ENCODE data around the gene CDH4. TPM values are rescaled to one million over a fixed set of nuclear protein-coding genes. Genes with fewer than 3 reads are reported as not detected.

CDH4 gene
- total and polyA plus RNA-seq, 2 of the 8 experiments (the other 6 are each of a cell fraction or from before 2014, with no cell fraction given): 4.3 to 7.9 TPM

DNA sequence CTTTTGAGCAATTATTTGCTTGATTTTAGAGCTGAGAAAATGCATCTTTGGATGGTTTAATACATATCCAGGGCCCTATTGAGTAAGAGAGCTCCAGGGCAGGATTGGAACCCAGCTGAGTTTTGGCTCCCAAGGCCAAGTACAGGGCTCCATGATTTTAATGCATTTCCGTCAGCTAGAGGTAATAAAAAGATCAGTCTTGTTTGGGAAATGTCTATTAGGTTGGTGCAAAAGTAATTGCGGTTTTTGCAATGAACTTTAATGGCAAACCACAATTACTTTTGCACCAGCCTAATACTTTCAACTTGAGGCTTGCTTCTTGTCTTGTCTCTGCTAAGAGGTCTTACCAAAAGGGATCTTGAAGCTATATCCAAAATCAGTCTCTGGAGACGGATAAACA, 29.4 kb upstream of the CDH4 start:
- Histone ChIP-seq H2AFZ (ENCODE audit: low read length) (no peak overlapping the region), H3K27ac (ENCODE audit: low read depth, low read length) (no peak overlapping the region), H3K4me2 (ENCODE audit: insufficient read depth in 1 of 2, low read depth in 2 of 2, low read length in 2 of 2) (no peak overlapping the region), H3K4me3 (ENCODE audit: extremely low read depth in 1 of 4, insufficient read depth in 2 of 4, low read depth in 3 of 4, low read length in 4 of 4) (no peak overlapping the region), H2BK5ac (ENCODE audit: low read depth, low read length) (no peak overlapping the region), H3K23ac (ENCODE audit: insufficient read length) (no peak overlapping the region), H3K56ac (replicated peaks; ENCODE audit: insufficient read length, low read depth, low read length) (no peak overlapping the region), H3K4ac (replicated peaks; ENCODE audit: insufficient read length, low read depth, low read length) (no peak overlapping the region), H2BK20ac (ENCODE audit: low read length) (no peak overlapping the region), H4K8ac (ENCODE audit: extremely low read depth, insufficient read depth, low read length) (no peak overlapping the region), H3K36me3 (ENCODE audit: control insufficient read depth in 2 of 4, insufficient read depth in 4 of 4, low read length in 3 of 4) (no peaks in the 10 kb centered on the region), H3K18ac (ENCODE audit: extremely low read depth, low read length) (no peak overlapping the region), H2AK5ac (ENCODE audit: low read depth, low read length) (no peak overlapping the region), H2BK12ac (ENCODE audit: low read depth, low read length) (no peak overlapping the region), H4K20me1 (replicated peaks in 1 of 2; ENCODE audit: control insufficient read depth in 1 of 2, insufficient read depth in 2 of 2, low read length in 2 of 2) (no peaks in the 10 kb centered on the region), H3K79me2 (ENCODE audit: control insufficient read depth in 1 of 2, insufficient read depth in 2 of 2, low read length in 2 of 2) (peaks cover 0 to 2% of the 10 kb centered on the region in 2 experiments; a peak in 1 of 4 replicates), H3K23me2 (ENCODE audit: low read depth, low read length) (no peaks in the 10 kb centered on the region; the same call in 1 of the 2 replicates), H3K9me3 (ENCODE audit: insufficient read depth in 2 of 2, low read depth in 1 of 2, low read length in 1 of 2) (peaks cover 0 to 5% of the 10 kb centered on the region in 2 experiments; a peak in 1 of 4 replicates), H3K79me1 (ENCODE audit: low read depth, low read length) (no peaks in the 10 kb centered on the region), H2BK15ac (ENCODE audit: low read length) (no peak overlapping the region), H4K5ac (ENCODE audit: insufficient read length, low read depth, low read length) (no peak overlapping the region), H3K27me3 (replicated peaks in 1 of 4; ENCODE audit: control insufficient read depth in 3 of 4, extremely low read depth in 1 of 4, insufficient read depth in 3 of 4, low read length in 3 of 4) (peaks cover 4 to 32% (median 12%) of the 10 kb centered on the region in 4 experiments), H4K91ac (replicated peaks; ENCODE audit: insufficient read length, low read length) (no peak overlapping the region), H3K14ac (ENCODE audit: insufficient read length) (no peak overlapping the region), H2BK120ac (replicated peaks; ENCODE audit: low read depth, low read length) (no peak overlapping the region), H3K9ac (replicated peaks in 1 of 4; ENCODE audit: extremely low read depth in 1 of 4, low read depth in 3 of 4, low read length in 3 of 4) (no peak overlapping the region), H3K4me1 (replicated peaks in 1 of 4; ENCODE audit: control insufficient read depth in 3 of 4, insufficient read depth in 4 of 4, low read length in 3 of 4) (no peaks in the 10 kb centered on the region)
- TF ChIP-seq EZH2 (IDR thresholded peaks at IDR 0.05; ENCODE audit: low read depth, low read length, severe bottlenecking) (no peak), CEBPB (IDR thresholded peaks at IDR 0.05; ENCODE audit: low read depth, low read length) (no peak)
- TF ChIP-seq, protein P1, sequence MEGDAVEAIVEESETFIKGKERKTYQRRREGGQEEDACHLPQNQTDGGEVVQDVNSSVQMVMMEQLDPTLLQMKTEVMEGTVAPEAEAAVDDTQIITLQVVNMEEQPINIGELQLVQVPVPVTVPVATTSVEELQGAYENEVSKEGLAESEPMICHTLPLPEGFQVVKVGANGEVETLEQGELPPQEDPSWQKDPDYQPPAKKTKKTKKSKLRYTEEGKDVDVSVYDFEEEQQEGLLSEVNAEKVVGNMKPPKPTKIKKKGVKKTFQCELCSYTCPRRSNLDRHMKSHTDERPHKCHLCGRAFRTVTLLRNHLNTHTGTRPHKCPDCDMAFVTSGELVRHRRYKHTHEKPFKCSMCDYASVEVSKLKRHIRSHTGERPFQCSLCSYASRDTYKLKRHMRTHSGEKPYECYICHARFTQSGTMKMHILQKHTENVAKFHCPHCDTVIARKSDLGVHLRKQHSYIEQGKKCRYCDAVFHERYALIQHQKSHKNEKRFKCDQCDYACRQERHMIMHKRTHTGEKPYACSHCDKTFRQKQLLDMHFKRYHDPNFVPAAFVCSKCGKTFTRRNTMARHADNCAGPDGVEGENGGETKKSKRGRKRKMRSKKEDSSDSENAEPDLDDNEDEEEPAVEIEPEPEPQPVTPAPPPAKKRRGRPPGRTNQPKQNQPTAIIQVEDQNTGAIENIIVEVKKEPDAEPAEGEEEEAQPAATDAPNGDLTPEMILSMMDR (IDR thresholded peaks at IDR 0.05; ENCODE audit: control extremely low read depth in 1 of 3, insufficient read depth in 1 of 3, low read depth in 1 of 3, low read length in 3 of 3): no peak
- TF ChIP-seq, protein P2, sequence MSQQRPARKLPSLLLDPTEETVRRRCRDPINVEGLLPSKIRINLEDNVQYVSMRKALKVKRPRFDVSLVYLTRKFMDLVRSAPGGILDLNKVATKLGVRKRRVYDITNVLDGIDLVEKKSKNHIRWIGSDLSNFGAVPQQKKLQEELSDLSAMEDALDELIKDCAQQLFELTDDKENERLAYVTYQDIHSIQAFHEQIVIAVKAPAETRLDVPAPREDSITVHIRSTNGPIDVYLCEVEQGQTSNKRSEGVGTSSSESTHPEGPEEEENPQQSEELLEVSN (IDR thresholded peaks at IDR 0.05): no peak
- DNase-seq (ENCODE audit: low read depth in 1 of 2, low spot score in 2 of 2) (no peak), FAIRE-seq (no peak)
- ChIA-PET POLR2A (ENCODE audit: partially characterized antibody) (no interaction called here), CTCF (ENCODE audit: partially characterized antibody) (interaction anchor here (0.9 to 1.7 kb wide), 2 partner anchors 10 to 54 kb away, joined by 3 to 4 read pairs; no protein-coding TSS in a partner anchor)
- WGBS, 2 experiments (ENCODE audit: extremely low coverage in 1 of 2, insufficient coverage in 1 of 2, insufficient read length in 1 of 2, insufficient replicate concordance in 2 of 2, low coverage in 1 of 2, low lambda C conversion rate in 2 of 2, missing lambda C conversion rate in 1 of 2): 92% methylated on average over 3 of the region's 3 CpGs; no CpG with 5 or more reads in 1 of the 2 experiments

All from H1 (cell line).